Measurements from ENCODE around the gene MYO1B. TPM values are rescaled to one million over a fixed set of nuclear protein-coding genes. Genes with fewer than 3 reads are reported as not detected.
A peak's percentile ranks its signal among the peaks of the same experiment; 100 is the strongest.

MYO1B gene
- total RNA-seq, 1 experiment from 2014 or later: 43.6 TPM

DNA sequence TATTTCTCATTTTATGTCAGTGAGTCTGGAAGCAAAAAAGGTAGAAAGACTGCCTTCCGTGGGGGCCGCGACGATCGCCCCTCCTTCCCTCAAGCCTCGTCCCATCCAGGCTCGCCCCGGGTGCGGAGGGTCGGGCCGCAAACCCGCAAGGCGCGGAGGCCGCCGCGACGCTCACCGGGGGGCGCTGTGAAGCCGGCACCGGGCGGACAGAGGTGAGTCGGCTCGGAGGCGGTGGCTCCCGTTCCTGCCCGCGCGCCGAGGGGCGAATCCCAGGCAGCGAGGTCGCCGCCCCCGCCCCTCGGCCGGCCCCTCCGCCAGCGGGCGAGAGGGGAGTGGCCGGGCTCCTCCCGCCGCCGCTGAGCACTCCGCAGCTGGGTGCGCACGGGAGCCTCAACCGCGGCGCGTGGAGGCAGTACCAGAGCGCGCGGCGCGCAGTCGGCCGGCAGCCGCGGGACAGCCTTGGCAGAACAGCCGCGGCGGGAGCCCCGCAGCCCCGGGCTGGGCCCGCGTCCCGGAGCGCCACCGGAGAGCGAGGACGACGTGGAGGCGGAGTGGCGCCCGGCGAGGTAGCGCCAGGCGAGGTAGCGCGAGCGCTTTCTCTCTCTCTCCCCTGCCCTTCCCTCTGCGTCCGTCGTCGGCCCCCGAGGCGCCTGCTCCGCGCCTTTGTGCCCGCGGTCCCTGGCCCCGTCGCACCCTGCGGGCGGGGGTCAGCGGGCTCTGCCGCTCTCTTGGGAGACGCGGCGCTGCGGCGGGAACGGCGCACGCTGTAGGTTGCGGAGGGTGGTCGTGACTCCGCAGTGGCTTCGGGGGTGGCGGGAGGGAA lies at the start of gene MYO1B (continued):
- peak; percentile 76; the same call in 1 of the 2 replicates for TF ChIP-seq ZNF416 (CRISPR knock-in tag; IDR thresholded peaks at IDR 0.05)
- TF ChIP-seq MXD4 (CRISPR knock-in tag; IDR thresholded peaks at IDR 0.05; ENCODE audit: borderline replicate concordance): no peak
- TF ChIP-seq, protein P1, sequence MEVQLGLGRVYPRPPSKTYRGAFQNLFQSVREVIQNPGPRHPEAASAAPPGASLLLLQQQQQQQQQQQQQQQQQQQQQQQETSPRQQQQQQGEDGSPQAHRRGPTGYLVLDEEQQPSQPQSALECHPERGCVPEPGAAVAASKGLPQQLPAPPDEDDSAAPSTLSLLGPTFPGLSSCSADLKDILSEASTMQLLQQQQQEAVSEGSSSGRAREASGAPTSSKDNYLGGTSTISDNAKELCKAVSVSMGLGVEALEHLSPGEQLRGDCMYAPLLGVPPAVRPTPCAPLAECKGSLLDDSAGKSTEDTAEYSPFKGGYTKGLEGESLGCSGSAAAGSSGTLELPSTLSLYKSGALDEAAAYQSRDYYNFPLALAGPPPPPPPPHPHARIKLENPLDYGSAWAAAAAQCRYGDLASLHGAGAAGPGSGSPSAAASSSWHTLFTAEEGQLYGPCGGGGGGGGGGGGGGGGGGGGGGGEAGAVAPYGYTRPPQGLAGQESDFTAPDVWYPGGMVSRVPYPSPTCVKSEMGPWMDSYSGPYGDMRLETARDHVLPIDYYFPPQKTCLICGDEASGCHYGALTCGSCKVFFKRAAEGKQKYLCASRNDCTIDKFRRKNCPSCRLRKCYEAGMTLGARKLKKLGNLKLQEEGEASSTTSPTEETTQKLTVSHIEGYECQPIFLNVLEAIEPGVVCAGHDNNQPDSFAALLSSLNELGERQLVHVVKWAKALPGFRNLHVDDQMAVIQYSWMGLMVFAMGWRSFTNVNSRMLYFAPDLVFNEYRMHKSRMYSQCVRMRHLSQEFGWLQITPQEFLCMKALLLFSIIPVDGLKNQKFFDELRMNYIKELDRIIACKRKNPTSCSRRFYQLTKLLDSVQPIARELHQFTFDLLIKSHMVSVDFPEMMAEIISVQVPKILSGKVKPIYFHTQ (CRISPR knock-in tag; IDR thresholded peaks at IDR 0.05): no peak
- no peak for TF ChIP-seq ATF3 (CRISPR knock-in tag; conservative IDR thresholded peaks at IDR 0.05)
- peak; percentile 84 for TF ChIP-seq ZNF263 (CRISPR knock-in tag; IDR thresholded peaks at IDR 0.05; ENCODE audit: low read depth)
- TF ChIP-seq ZNF121 (CRISPR knock-in tag; IDR thresholded peaks at IDR 0.05): no peak
- TF ChIP-seq RELA (CRISPR knock-in tag; IDR thresholded peaks at IDR 0.05; ENCODE audit: borderline replicate concordance): peak; percentile 37; the same call in 1 of the 2 replicates
- TF ChIP-seq, protein P2, sequence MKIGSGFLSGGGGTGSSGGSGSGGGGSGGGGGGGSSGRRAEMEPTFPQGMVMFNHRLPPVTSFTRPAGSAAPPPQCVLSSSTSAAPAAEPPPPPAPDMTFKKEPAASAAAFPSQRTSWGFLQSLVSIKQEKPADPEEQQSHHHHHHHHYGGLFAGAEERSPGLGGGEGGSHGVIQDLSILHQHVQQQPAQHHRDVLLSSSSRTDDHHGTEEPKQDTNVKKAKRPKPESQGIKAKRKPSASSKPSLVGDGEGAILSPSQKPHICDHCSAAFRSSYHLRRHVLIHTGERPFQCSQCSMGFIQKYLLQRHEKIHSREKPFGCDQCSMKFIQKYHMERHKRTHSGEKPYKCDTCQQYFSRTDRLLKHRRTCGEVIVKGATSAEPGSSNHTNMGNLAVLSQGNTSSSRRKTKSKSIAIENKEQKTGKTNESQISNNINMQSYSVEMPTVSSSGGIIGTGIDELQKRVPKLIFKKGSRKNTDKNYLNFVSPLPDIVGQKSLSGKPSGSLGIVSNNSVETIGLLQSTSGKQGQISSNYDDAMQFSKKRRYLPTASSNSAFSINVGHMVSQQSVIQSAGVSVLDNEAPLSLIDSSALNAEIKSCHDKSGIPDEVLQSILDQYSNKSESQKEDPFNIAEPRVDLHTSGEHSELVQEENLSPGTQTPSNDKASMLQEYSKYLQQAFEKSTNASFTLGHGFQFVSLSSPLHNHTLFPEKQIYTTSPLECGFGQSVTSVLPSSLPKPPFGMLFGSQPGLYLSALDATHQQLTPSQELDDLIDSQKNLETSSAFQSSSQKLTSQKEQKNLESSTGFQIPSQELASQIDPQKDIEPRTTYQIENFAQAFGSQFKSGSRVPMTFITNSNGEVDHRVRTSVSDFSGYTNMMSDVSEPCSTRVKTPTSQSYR (CRISPR knock-in tag; IDR thresholded peaks at IDR 0.05): no peak
- TF ChIP-seq ZNF317 (CRISPR knock-in tag; IDR thresholded peaks at IDR 0.05; ENCODE audit: borderline replicate concordance, low read depth): peak; percentile 19; the same call in 1 of the 2 replicates
- TF ChIP-seq ATF2 (CRISPR knock-in tag; IDR thresholded peaks at IDR 0.05; ENCODE audit: borderline replicate concordance, low read depth): no peak
- peak; percentile 92 for TF ChIP-seq ETV6 (CRISPR knock-in tag; IDR thresholded peaks at IDR 0.05)
- no peak for TF ChIP-seq SOX15 (CRISPR knock-in tag; IDR thresholded peaks at IDR 0.05)
- TF ChIP-seq IRF2 (CRISPR knock-in tag; IDR thresholded peaks at IDR 0.05; ENCODE audit: borderline replicate concordance, low read depth): no peak

DNA sequence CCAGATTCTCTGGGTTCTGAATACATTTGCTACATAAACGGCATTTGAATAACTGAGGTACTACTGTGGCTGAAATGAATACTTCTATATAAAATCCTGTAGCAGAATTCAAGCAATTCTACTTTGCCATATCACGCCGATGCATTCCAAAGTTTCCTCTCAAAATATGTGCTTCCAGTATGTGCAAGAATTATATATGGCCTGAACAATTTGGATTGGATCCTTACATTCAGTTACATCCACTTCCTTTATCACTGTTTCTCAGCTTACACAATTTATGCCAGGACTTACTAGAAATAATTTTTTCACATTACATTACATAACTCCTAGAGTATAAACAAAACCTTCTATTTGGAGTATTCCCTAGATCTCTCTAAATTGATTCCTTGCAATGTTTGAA lies 48.1 kb upstream of the MYO1B start:
- no peaks in the 10 kb centered on the region for H3K36me3 Mint-ChIP-seq
- no peak for DNase-seq (ENCODE audit: low spot score)
- ChIA-PET CTCF (no interaction called here), POLR2A (no interaction called here)
- H3K4me1 Mint-ChIP-seq: peaks cover 1% of the 10 kb centered on the region; the same call in 1 of the 2 replicates
- no peak overlapping the region for H3K4me3 Mint-ChIP-seq
- no peaks in the 10 kb centered on the region for H3K27me3 Mint-ChIP-seq (ENCODE audit: low read depth)
- H3K9me3 Mint-ChIP-seq: peaks cover 5% of the 10 kb centered on the region
- H3K27ac Mint-ChIP-seq: no peak overlapping the region
- TF ChIP-seq ZNF219 (CRISPR knock-in tag; IDR thresholded peaks at IDR 0.05; ENCODE audit: borderline replicate concordance) (no peak), ZNF512 (CRISPR knock-in tag; IDR thresholded peaks at IDR 0.05; ENCODE audit: borderline replicate concordance) (no peak), HMGA2 (CRISPR knock-in tag; IDR thresholded peaks at IDR 0.05) (no peak), IRF2 (CRISPR knock-in tag; IDR thresholded peaks at IDR 0.05; ENCODE audit: borderline replicate concordance, low read depth) (no peak)
- TF ChIP-seq, protein P3, sequence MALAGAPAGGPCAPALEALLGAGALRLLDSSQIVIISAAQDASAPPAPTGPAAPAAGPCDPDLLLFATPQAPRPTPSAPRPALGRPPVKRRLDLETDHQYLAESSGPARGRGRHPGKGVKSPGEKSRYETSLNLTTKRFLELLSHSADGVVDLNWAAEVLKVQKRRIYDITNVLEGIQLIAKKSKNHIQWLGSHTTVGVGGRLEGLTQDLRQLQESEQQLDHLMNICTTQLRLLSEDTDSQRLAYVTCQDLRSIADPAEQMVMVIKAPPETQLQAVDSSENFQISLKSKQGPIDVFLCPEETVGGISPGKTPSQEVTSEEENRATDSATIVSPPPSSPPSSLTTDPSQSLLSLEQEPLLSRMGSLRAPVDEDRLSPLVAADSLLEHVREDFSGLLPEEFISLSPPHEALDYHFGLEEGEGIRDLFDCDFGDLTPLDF (CRISPR knock-in tag; IDR thresholded peaks at IDR 0.05): no peak
- ATAC-seq: no peak
